Esophagus squamous epithelium (tissue), 4 donors: ENCODE data around the gene SSX2IP.

Experiments used
- CTCF ChIP-seq, 6 experiments: fragments of 450-650 bp in 4 of 6; fragments of 200-600 bp in 2 of 6; sonication (generic) in 2 of 6; IDR thresholded peaks; one replicate each; pipeline ENCODE4 v1.5.1; 2016 to 2019; ENCODE audit warnings: antibody characterized with exemption in 6 of 6, mild to moderate bottlenecking in 4 of 6, moderate library complexity in 4 of 6
- POLR2A ChIP-seq, 4 donors: fragments of 450-650 bp; IDR thresholded peaks; one replicate each; pipeline ENCODE4 v1.6.1; 2017; ENCODE audit warnings: antibody characterized with exemption in 4 of 4, mild to moderate bottlenecking in 4 of 4, moderate library complexity in 3 of 4

GRCh38 chr1:84675631-84676030 lies 14.6 kb downstream of the SSX2IP start:
- no peak for TF ChIP-seq CTCF (IDR thresholded peaks at IDR 0.05)
- no peak for TF ChIP-seq POLR2A (IDR thresholded peaks at IDR 0.05)
